WERI-Rb-1 (cell line): ENCODE results near the gene CRYBG1.

ENCODE experiments used
- DNase-seq: peaks from one replicate; pipeline ENCODE4 v3.0.0-alpha.2; 2020
- H3K27ac ChIP-seq: fragments of 250-450 bp; sonication (Bioruptor Pico); 2 replicates; pipeline ENCODE4 v1.5.1; 2020; ENCODE audit warnings: mild to moderate bottlenecking, moderate library complexity
- H3K27me3 ChIP-seq: fragments of 250-450 bp; sonication (Bioruptor Pico); 2 replicates; pipeline ENCODE4 v1.5.1; 2021; ENCODE audit warnings: mild to moderate bottlenecking, low read depth, moderate library complexity; ENCODE audit not compliant: insufficient read depth, severe bottlenecking
- H3K36me3 ChIP-seq: fragments of 250-450 bp; sonication (Bioruptor Pico); 2 replicates; pipeline ENCODE4 v1.5.1; 2020; ENCODE audit warnings: mild to moderate bottlenecking, moderate library complexity
- H3K4me3 ChIP-seq: 2 replicates; pipeline ENCODE4 v1.5.1; 2011; ENCODE audit warnings: low read depth, mild to moderate bottlenecking, control low read depth, low read length
- H3K9me3 ChIP-seq: fragments of 250-450 bp; sonication (Bioruptor Pico); 2 replicates; pipeline ENCODE4 v1.5.1; 2021; ENCODE audit warnings: mild to moderate bottlenecking, moderate library complexity; ENCODE audit not compliant: severe bottlenecking
- TF ChIP-seq, protein P1 (sequence below): IDR thresholded peaks from 2 replicates; pipeline ENCODE4 v1.5.1; 2011; ENCODE audit warnings: low read depth, mild to moderate bottlenecking, control low read depth, inconsistent platforms, low read length

Gene CRYBG1, protein sequence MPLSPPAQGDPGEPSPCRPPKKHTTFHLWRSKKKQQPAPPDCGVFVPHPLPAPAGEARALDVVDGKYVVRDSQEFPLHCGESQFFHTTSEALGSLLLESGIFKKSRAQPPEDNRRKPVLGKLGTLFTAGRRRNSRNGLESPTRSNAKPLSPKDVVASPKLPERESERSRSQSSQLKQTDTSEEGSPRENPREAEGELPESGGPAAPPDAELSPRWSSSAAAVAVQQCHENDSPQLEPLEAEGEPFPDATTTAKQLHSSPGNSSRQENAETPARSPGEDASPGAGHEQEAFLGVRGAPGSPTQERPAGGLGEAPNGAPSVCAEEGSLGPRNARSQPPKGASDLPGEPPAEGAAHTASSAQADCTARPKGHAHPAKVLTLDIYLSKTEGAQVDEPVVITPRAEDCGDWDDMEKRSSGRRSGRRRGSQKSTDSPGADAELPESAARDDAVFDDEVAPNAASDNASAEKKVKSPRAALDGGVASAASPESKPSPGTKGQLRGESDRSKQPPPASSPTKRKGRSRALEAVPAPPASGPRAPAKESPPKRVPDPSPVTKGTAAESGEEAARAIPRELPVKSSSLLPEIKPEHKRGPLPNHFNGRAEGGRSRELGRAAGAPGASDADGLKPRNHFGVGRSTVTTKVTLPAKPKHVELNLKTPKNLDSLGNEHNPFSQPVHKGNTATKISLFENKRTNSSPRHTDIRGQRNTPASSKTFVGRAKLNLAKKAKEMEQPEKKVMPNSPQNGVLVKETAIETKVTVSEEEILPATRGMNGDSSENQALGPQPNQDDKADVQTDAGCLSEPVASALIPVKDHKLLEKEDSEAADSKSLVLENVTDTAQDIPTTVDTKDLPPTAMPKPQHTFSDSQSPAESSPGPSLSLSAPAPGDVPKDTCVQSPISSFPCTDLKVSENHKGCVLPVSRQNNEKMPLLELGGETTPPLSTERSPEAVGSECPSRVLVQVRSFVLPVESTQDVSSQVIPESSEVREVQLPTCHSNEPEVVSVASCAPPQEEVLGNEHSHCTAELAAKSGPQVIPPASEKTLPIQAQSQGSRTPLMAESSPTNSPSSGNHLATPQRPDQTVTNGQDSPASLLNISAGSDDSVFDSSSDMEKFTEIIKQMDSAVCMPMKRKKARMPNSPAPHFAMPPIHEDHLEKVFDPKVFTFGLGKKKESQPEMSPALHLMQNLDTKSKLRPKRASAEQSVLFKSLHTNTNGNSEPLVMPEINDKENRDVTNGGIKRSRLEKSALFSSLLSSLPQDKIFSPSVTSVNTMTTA (N-terminal part only)

DNA sequence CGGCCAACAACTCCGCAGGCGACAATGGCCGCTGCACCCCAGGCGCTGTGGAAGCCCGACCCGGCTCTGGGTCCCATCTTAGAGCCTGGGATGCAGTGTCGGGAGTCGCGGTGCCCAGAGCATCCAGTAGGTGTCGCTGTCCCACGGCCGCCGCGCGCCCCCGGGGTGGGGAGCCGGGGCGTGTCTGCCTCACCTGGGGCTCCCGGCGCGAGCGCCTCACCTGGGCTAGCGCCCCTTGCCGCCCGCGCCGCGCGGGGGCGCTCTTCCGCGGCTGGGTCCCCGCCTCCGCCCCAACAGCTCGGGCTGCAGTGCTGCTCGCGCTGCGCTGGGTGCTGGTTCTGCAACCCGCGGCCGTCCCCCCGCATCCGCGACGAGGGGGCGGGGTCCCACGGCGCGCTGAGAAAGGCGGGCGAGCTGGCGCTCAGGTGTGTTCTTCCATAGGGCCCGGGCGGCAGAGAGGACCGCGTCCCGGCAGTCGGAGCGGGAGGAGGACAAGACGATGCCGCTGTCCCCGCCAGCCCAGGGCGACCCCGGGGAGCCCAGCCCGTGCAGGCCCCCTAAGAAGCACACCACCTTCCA lies at the start of gene CRYBG1:
CRYBG1 (plus strand) TSS at position 308 of the 579 bp plus-strand sequence; CDS start at position 500, 192 bp downstream.
- Histone ChIP-seq H3K27me3 (no peaks in the 10 kb centered on the region), H3K27ac (no peak within 1 kb of the TSS), H3K4me3 (peak within 1 kb of the TSS; percentile 35), H3K36me3 (no peaks in the 10 kb centered on the region), H3K9me3 (peaks cover 2% of the 10 kb centered on the region)
- DNase-seq = peak; percentile 77
- TF ChIP-seq, protein P1, sequence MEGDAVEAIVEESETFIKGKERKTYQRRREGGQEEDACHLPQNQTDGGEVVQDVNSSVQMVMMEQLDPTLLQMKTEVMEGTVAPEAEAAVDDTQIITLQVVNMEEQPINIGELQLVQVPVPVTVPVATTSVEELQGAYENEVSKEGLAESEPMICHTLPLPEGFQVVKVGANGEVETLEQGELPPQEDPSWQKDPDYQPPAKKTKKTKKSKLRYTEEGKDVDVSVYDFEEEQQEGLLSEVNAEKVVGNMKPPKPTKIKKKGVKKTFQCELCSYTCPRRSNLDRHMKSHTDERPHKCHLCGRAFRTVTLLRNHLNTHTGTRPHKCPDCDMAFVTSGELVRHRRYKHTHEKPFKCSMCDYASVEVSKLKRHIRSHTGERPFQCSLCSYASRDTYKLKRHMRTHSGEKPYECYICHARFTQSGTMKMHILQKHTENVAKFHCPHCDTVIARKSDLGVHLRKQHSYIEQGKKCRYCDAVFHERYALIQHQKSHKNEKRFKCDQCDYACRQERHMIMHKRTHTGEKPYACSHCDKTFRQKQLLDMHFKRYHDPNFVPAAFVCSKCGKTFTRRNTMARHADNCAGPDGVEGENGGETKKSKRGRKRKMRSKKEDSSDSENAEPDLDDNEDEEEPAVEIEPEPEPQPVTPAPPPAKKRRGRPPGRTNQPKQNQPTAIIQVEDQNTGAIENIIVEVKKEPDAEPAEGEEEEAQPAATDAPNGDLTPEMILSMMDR = peak; percentile 89

GRCh38 chr6:106315765-106316374 lies 44.6 kb upstream of the CRYBG1 start:
- Histone ChIP-seq H3K27me3 (no peaks in the 10 kb centered on the region), H3K36me3 (peaks cover 41% of the 10 kb centered on the region), H3K27ac (no peak overlapping the region), H3K9me3 (no peaks in the 10 kb centered on the region), H3K4me3 (no peak overlapping the region)
- no peak for DNase-seq
- TF ChIP-seq, protein P1 = no peak

DNA sequence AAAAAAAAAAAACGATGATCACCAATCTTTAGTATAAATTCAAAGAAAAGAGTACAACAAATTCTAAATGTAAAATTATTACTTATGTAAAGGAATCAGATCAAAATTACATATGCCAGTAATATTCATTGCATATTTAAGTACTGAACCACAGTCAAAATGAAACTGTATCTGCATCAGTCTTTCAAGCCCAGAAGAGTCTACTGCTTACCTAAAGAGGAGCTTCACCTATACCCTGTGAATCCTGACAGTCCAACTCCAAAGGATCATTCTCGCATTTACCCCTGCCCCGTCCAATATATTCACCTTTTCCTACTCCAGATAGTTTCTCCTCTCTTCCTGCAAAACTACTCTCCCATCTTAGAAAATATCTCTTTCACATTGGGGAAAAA lies 44.1 kb upstream of the CRYBG1 start:
- no peaks in the 10 kb centered on the region for H3K9me3 ChIP-seq
- H3K36me3 ChIP-seq = peaks cover 37% of the 10 kb centered on the region
- H3K27me3 ChIP-seq = no peaks in the 10 kb centered on the region
- no peak overlapping the region for H3K27ac ChIP-seq
- H3K4me3 ChIP-seq = no peak overlapping the region
- TF ChIP-seq, protein P1 = no peak
- no peak for DNase-seq

DNA sequence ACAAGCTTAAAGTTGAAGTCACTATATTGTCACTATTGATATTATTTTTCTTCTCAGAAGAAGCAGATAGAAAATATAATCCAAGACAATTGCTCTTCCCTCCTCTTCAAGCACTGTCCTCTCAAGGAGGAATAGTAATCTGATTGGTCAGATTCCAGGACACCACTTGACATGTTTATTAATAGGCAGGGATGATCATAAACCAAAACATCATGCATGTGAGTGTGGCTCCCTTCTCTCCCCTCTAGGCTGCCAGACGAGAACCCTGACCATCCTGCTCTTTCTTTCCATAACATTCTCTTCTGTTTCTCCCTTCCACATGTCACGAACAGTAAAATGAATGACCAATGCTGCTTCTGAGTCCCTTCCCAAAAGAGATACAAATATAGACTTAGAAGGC lies 42.5 kb upstream of the CRYBG1 start:
- TF ChIP-seq, protein P1 = no peak
- Histone ChIP-seq H3K9me3 (no peaks in the 10 kb centered on the region), H3K27me3 (no peaks in the 10 kb centered on the region), H3K4me3 (no peak overlapping the region), H3K27ac (no peak overlapping the region), H3K36me3 (peaks cover 26% of the 10 kb centered on the region)
- no peak for DNase-seq

DNA sequence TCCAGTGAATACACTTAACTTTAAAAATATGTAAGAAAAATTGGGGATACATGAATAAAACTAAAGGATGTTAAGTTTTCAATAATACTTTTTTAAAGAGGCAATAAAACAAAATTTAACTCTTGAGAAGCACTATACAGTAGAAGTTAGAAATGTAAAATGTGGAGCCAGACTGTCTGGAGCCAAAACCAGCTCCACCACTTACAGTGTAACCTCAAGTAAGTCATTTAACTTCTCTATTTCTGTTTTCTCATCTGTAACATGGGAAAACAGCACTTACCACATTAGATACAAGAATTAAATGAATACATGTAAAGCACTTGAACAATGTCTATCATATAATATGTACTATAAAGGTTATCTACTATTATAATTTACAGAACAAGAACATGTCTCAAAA lies 41.7 kb upstream of the CRYBG1 start:
- no peak overlapping the region for H3K27ac ChIP-seq
- no peak overlapping the region for H3K4me3 ChIP-seq
- DNase-seq = no peak
- H3K9me3 ChIP-seq = no peaks in the 10 kb centered on the region
- H3K36me3 ChIP-seq = peaks cover 20% of the 10 kb centered on the region
- H3K27me3 ChIP-seq = no peaks in the 10 kb centered on the region
- TF ChIP-seq, protein P1 = no peak
